PC-9 (cell line): ENCODE data around the gene GALNT9. TPM values are rescaled to one million over a fixed set of nuclear protein-coding genes. Genes with fewer than 3 reads are reported as not detected.

Experiments
- BruUV-seq: library from RNA; stranded (reverse); fragments of 400-500 nt; replicated peaks from 2 replicates; lab custom pipeline; 2021; lab: Mats Ljungman, UMichigan
- CTCF ChIA-PET: fragments of 300-600 bp; sonication (Branson Sonifier 250); formaldehyde crosslinking; loops from one replicate; lab custom pipeline; 2022; ENCODE audit warnings: antibody characterized with exemption; lab: Charles Lee
- POLR2A ChIA-PET: fragments of 300-600 bp; sonication (Branson Sonifier 250); formaldehyde crosslinking; loops from one replicate; lab custom pipeline; 2022; ENCODE audit warnings: antibody characterized with exemption; ENCODE audit not compliant: unreplicated experiment; lab: Charles Lee
- DNase-seq, 2 experiments: peaks; one replicate each; pipeline versions ENCODE4 v3.0.0 to v3.0.0-alpha.2; 2015 to 2022; ENCODE audit warnings: mixed read lengths in 1 of 2
- H2AFZ ChIP-seq: fragments of 200-600 bp; sonication (generic); 2 replicates; pipeline ENCODE4 v1.8.1; 2017; ENCODE audit warnings: antibody characterized with exemption
- H3F3A ChIP-seq: fragments of 200-600 bp; sonication (generic); 2 replicates; pipeline ENCODE4 v1.8.1; 2017; ENCODE audit warnings: antibody characterized with exemption, mild to moderate bottlenecking, low read depth; ENCODE audit not compliant: insufficient read depth
- H3K27ac ChIP-seq: fragments of 200-600 bp; sonication (generic); 2 replicates; pipeline ENCODE4 v1.6.1; 2016; ENCODE audit warnings: mixed run types
- H3K27me3 ChIP-seq: fragments of 200-600 bp; sonication (generic); 2 replicates; pipeline ENCODE4 v1.6.1; 2016; ENCODE audit warnings: low read depth, mixed run types; ENCODE audit not compliant: insufficient read depth
- H3K36me3 ChIP-seq: fragments of 200-600 bp; sonication (generic); 2 replicates; pipeline ENCODE4 v1.6.1; 2016; ENCODE audit warnings: low read depth, mixed run types
- H3K4me1 ChIP-seq: fragments of 200-600 bp; sonication (generic); replicated peaks from 2 replicates; pipeline ENCODE4 v1.6.1; 2016; ENCODE audit warnings: mixed run types; ENCODE audit not compliant: insufficient read depth
- H3K4me2 ChIP-seq: fragments of 200-600 bp; sonication (generic); 2 replicates; pipeline ENCODE4 v1.6.1; 2017; ENCODE audit warnings: mixed run types
- H3K4me3 ChIP-seq: fragments of 200-600 bp; sonication (generic); 2 replicates; pipeline ENCODE4 v1.6.1; 2016; ENCODE audit warnings: mixed run types
- H3K79me2 ChIP-seq: fragments of 200-600 bp; sonication (generic); 2 replicates; pipeline ENCODE4 v1.6.1; 2017; ENCODE audit warnings: low read depth, mixed run types
- H3K9me2 ChIP-seq: fragments of 200-600 bp; sonication (generic); 2 replicates; pipeline ENCODE4 v1.8.1; 2017; ENCODE audit warnings: mild to moderate bottlenecking; ENCODE audit not compliant: insufficient read depth
- H3K9me3 ChIP-seq: fragments of 200-600 bp; sonication (generic); 2 replicates; pipeline ENCODE4 v1.8.1; 2016; ENCODE audit warnings: low read depth; ENCODE audit not compliant: insufficient read depth
- H4K20me1 ChIP-seq: fragments of 200-600 bp; sonication (generic); 2 replicates; pipeline ENCODE4 v1.8.1; 2017; ENCODE audit not compliant: insufficient read depth
- EZH2 ChIP-seq: fragments of 200-600 bp; sonication (generic); IDR thresholded peaks from 2 replicates; pipeline ENCODE4 v1.8.0; 2017; ENCODE audit warnings: antibody characterized with exemption, low read depth
- intact Hi-C: fragments of 100-400 bp; cut with micrococcal nuclease; formaldehyde crosslinking; loops from one replicate; pipeline ENCODE4 v1.10.0; 2022; ENCODE audit not compliant: unreplicated experiment
- total RNA-seq: library from RNA; stranded (reverse); gene quantifications from 2 replicates; pipeline ENCODE4 v1.2.3, GENCODE V29; 2021
- TF ChIP-seq, protein P1 (sequence below): fragments of 200-600 bp; sonication (generic); conservative IDR thresholded peaks from 2 replicates; pipeline ENCODE4 v1.6.1; 2017; ENCODE audit warnings: mixed run types, antibody characterized with exemption, mild to moderate bottlenecking, moderate library complexity

The GALNT9 gene
- total RNA-seq, 1 experiment from 2014 or later, result 11.2 TPM

- Histone ChIP-seq H3K27ac (no peak overlapping the region), H3F3A (peaks cover 6% of the 10 kb centered on the region; the same call in 1 of the 2 replicates), H3K4me1 (no peaks in the 10 kb centered on the region), H3K36me3 (no peaks in the 10 kb centered on the region), H2AFZ (no peak overlapping the region), H3K9me3 (no peaks in the 10 kb centered on the region), H3K9me2 (no peaks in the 10 kb centered on the region), H3K4me2 (no peak overlapping the region), H3K4me3 (no peak overlapping the region), H3K79me2 (no peaks in the 10 kb centered on the region), H4K20me1 (no peaks in the 10 kb centered on the region), H3K27me3 (peaks cover 29% of the 10 kb centered on the region)
- BruUV-seq, result no TSS peak
- no peak for TF ChIP-seq EZH2
- TF ChIP-seq, protein P1, sequence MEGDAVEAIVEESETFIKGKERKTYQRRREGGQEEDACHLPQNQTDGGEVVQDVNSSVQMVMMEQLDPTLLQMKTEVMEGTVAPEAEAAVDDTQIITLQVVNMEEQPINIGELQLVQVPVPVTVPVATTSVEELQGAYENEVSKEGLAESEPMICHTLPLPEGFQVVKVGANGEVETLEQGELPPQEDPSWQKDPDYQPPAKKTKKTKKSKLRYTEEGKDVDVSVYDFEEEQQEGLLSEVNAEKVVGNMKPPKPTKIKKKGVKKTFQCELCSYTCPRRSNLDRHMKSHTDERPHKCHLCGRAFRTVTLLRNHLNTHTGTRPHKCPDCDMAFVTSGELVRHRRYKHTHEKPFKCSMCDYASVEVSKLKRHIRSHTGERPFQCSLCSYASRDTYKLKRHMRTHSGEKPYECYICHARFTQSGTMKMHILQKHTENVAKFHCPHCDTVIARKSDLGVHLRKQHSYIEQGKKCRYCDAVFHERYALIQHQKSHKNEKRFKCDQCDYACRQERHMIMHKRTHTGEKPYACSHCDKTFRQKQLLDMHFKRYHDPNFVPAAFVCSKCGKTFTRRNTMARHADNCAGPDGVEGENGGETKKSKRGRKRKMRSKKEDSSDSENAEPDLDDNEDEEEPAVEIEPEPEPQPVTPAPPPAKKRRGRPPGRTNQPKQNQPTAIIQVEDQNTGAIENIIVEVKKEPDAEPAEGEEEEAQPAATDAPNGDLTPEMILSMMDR, result no peak
- no peak for DNase-seq
- CTCF ChIA-PET, result no interaction called here
- intact Hi-C loops, result no loop called here
- POLR2A ChIA-PET, result no interaction called here
Observed at GRCh38 chr12:132237772-132238487, 91.5 kb downstream of the GALNT9 start.

- H2AFZ ChIP-seq, result no peak overlapping the region
- H4K20me1 ChIP-seq, result no peaks in the 10 kb centered on the region
- no peak overlapping the region for H3K4me2 ChIP-seq
- H3K36me3 ChIP-seq, result no peaks in the 10 kb centered on the region
- H3K4me1 ChIP-seq, result no peaks in the 10 kb centered on the region
- H3K27me3 ChIP-seq, result peaks cover 29% of the 10 kb centered on the region
- ChIA-PET CTCF (no interaction called here), POLR2A (no interaction called here)
- no TSS peak for BruUV-seq
- H3K79me2 ChIP-seq, result no peaks in the 10 kb centered on the region
- no peaks in the 10 kb centered on the region for H3K9me2 ChIP-seq
- DNase-seq, result no peak
- H3K4me3 ChIP-seq, result no peak overlapping the region
- H3F3A ChIP-seq, result peaks cover 6% of the 10 kb centered on the region; the same call in 1 of the 2 replicates
- intact Hi-C loops, result no loop called here
- H3K9me3 ChIP-seq, result no peaks in the 10 kb centered on the region
- TF ChIP-seq, protein P1, result no peak
- no peak for TF ChIP-seq EZH2
- H3K27ac ChIP-seq, result no peak overlapping the region
Observed at GRCh38 chr12:132236930-132237771, 92.2 kb downstream of the GALNT9 start.

GRCh38 chr12:132236129-132236929 is 93.1 kb downstream of the GALNT9 start:
- intact Hi-C loops, result no loop called here
- Histone ChIP-seq H2AFZ (no peak overlapping the region), H3K4me1 (no peaks in the 10 kb centered on the region), H3K9me3 (no peaks in the 10 kb centered on the region), H3K27me3 (peaks cover 29% of the 10 kb centered on the region), H3K4me2 (no peak overlapping the region), H4K20me1 (no peaks in the 10 kb centered on the region), H3F3A (peaks cover 6% of the 10 kb centered on the region; the same call in 1 of the 2 replicates), H3K79me2 (no peaks in the 10 kb centered on the region), H3K27ac (no peak overlapping the region), H3K9me2 (no peaks in the 10 kb centered on the region), H3K4me3 (no peak overlapping the region), H3K36me3 (no peaks in the 10 kb centered on the region)
- TF ChIP-seq EZH2, result peak; percentile 84; the same call in 1 of the 2 replicates
- TF ChIP-seq, protein P1, result no peak
- CTCF ChIA-PET, result no interaction called here
- BruUV-seq, result no TSS peak
- POLR2A ChIA-PET, result no interaction called here
- DNase-seq, result no peak
